HepG2 (cell line): Measurements from ENCODE around the gene ERCC5. TPM values are rescaled to one million over a fixed set of nuclear protein-coding genes. Genes with fewer than 3 reads are reported as not detected.

ENCODE experiments used
- ASH2L ChIP-seq: fragments of 300-600, 200-600 bp; sonication (generic); IDR thresholded peaks from 2 replicates; pipeline ENCODE4 v1.7.0; 2017; ENCODE audit warnings: low read depth, mild to moderate bottlenecking, moderate library complexity, mixed read lengths, low read length; ENCODE audit not compliant: insufficient read length
- ATF6 ChIP-seq: sonication (generic); formaldehyde crosslinking; conservative IDR thresholded peaks from 2 replicates; pipeline ENCODE4 v1.4.0; 2020; ENCODE audit warnings: missing genetic modification reagents
- ELF1 ChIP-seq: sonication (generic); formaldehyde crosslinking; IDR thresholded peaks from 2 replicates; pipeline ENCODE4 v1.4.0; 2020; ENCODE audit warnings: missing genetic modification reagents
- HOXA3 ChIP-seq: sonication (generic); formaldehyde crosslinking; IDR thresholded peaks from 2 replicates; pipeline ENCODE4 v1.5.0; 2020; ENCODE audit warnings: missing genetic modification reagents
- IKZF4 ChIP-seq: sonication (generic); formaldehyde crosslinking; IDR thresholded peaks from 2 replicates; pipeline ENCODE4 v1.5.1; 2020; ENCODE audit warnings: borderline replicate concordance, mild to moderate bottlenecking, low read depth, missing genetic modification reagents; ENCODE audit errors: not compliant biosample characterization
- KDM3A ChIP-seq: IDR thresholded peaks from 2 replicates; pipeline ENCODE4 v1.6.1; 2018; ENCODE audit warnings: low read depth, missing compliant biosample characterization
- MYC ChIP-seq: sonication (generic); formaldehyde crosslinking; IDR thresholded peaks from 2 replicates; pipeline ENCODE4 v1.9.0; 2021; ENCODE audit warnings: missing genetic modification reagents, borderline replicate concordance
- NONO ChIP-seq, 2 experiments: fragments of 450-650 bp in 1 of 2; sonication (generic) in 1 of 2; formaldehyde crosslinking in 1 of 2; IDR thresholded peaks in 1 of 2; conservative IDR thresholded peaks in 1 of 2; 2 replicates each; pipeline versions ENCODE4 v1.6.1 to v1.8.0; 2017 to 2022; ENCODE audit warnings: mild to moderate bottlenecking in 1 of 2, missing genetic modification reagents in 1 of 2, moderate library complexity in 1 of 2
- NR1H2 ChIP-seq: sonication (generic); formaldehyde crosslinking; IDR thresholded peaks from 2 replicates; pipeline ENCODE4 v1.8.1; 2022; ENCODE audit warnings: low read depth, missing genetic modification reagents, borderline replicate concordance
- NR2C2 ChIP-seq: sonication (generic); formaldehyde crosslinking; IDR thresholded peaks from 2 replicates; pipeline ENCODE4 v1.4.0; 2020; ENCODE audit warnings: missing genetic modification reagents, mild to moderate bottlenecking, moderate library complexity, borderline replicate concordance
- PAF1 ChIP-seq: IDR thresholded peaks from 2 replicates; pipeline ENCODE4 v1.6.1; 2016; ENCODE audit warnings: missing genetic modification reagents, missing compliant biosample characterization
- POGZ ChIP-seq: sonication (generic); formaldehyde crosslinking; IDR thresholded peaks from 2 replicates; pipeline ENCODE4 v1.4.0; 2020; ENCODE audit warnings: mild to moderate bottlenecking, missing genetic modification reagents
- SALL1 ChIP-seq: sonication (generic); formaldehyde crosslinking; IDR thresholded peaks from 2 replicates; pipeline ENCODE4 v1.8.0; 2022; ENCODE audit warnings: mild to moderate bottlenecking, missing genetic modification reagents
- SP1 ChIP-seq, 2 experiments: fragments of 450-650 bp in 1 of 2; sonication (generic) in 1 of 2; formaldehyde crosslinking in 1 of 2; IDR thresholded peaks; 2 replicates each; pipeline versions ENCODE4 v1.4.0 to v1.6.1; 2016 to 2020; ENCODE audit warnings: missing genetic modification reagents in 1 of 2
- ZBTB25 ChIP-seq: IDR thresholded peaks from 2 replicates; pipeline ENCODE4 v1.6.1; 2018; ENCODE audit warnings: missing genetic modification reagents
- ZBTB7B ChIP-seq: sonication (generic); formaldehyde crosslinking; IDR thresholded peaks from 2 replicates; pipeline ENCODE4 v1.4.0; 2020; ENCODE audit warnings: missing genetic modification reagents
- ZMAT3 ChIP-seq: sonication (generic); formaldehyde crosslinking; conservative IDR thresholded peaks from 2 replicates; pipeline ENCODE4 v1.7.0; 2021; ENCODE audit warnings: missing genetic modification reagents
- ZNF224 ChIP-seq: sonication (generic); formaldehyde crosslinking; IDR thresholded peaks from 2 replicates; pipeline ENCODE4 v1.5.0; 2020; ENCODE audit warnings: mild to moderate bottlenecking, missing genetic modification reagents
- ZNF44 ChIP-seq: sonication (generic); formaldehyde crosslinking; IDR thresholded peaks from 2 replicates; pipeline ENCODE4 v1.5.1; 2020; ENCODE audit warnings: mild to moderate bottlenecking, missing genetic modification reagents
- ZNF746 ChIP-seq: sonication (generic); formaldehyde crosslinking; IDR thresholded peaks from 2 replicates; pipeline ENCODE4 v1.8.0; 2022; ENCODE audit warnings: mild to moderate bottlenecking, missing genetic modification reagents
- ZZZ3 ChIP-seq: sonication (generic); formaldehyde crosslinking; IDR thresholded peaks from 2 replicates; pipeline ENCODE4 v1.4.0; 2020; ENCODE audit warnings: missing genetic modification reagents, mild to moderate bottlenecking, borderline replicate concordance
- polyA plus RNA-seq, 8 experiments: library from polyadenylated mRNA; depleted of rRNA in 3 of 8; stranded (reverse) in 7 of 8; unstranded in 1 of 8; fragments of >200 nt; fragmentation: Illumina TruSeq in 4 of 8; extraction: Trizol in 4 of 8; gene quantifications; 2 replicates each; pipeline versions ENCODE4 v1.2.1 to v1.2.3, GENCODE V29; 2011 to 2016; ENCODE audit warnings: low read depth in 4 of 8, missing spikeins in 1 of 8, mixed read lengths in 1 of 8; ENCODE audit not compliant: insufficient read depth in 1 of 8
- total RNA-seq, 5 experiments: library from RNA; depleted of rRNA; stranded (reverse); fragments of >200 nt; fragmentation: Illumina TruSeq; extraction: Trizol; gene quantifications; 2 replicates each; pipeline ENCODE4 v1.2.3, GENCODE V29; 2016; ENCODE audit warnings: low read depth in 1 of 5
- TF ChIP-seq, protein P1 (sequence below): sonication (generic); formaldehyde crosslinking; IDR thresholded peaks from 2 replicates; pipeline ENCODE4 v1.8.0; 2022; ENCODE audit warnings: mild to moderate bottlenecking, missing genetic modification reagents, moderate library complexity
- TF ChIP-seq, protein P2 (sequence below): sonication (generic); formaldehyde crosslinking; IDR thresholded peaks from 2 replicates; pipeline ENCODE4 v1.5.1; 2020; ENCODE audit warnings: missing genetic modification reagents, mild to moderate bottlenecking, borderline replicate concordance

The ERCC5 gene
- total and polyA plus RNA-seq, 2 of the 13 experiments (the other 11 are each of a cell fraction or from before 2014, with no cell fraction given) = 12.9 to 35.5 TPM

GRCh38 chr13:102800145-102801041 is 45.4 kb upstream of the ERCC5 start (continued):
- TF ChIP-seq POGZ (CRISPR knock-in tag) (no peak), ZNF746 (peak; percentile 60; the same call in 1 of the 2 replicates), SALL1 (CRISPR knock-in tag) (peak; percentile 85), ASH2L (peak; percentile 85), NONO (IDR thresholded peaks at IDR 0.05) (no peak), NONO (CRISPR knock-in tag; conservative IDR thresholded peaks at IDR 0.05) (0 out of 2 replicates have a peak, but pooled peaks have one; percentile 45), ZMAT3 (CRISPR knock-in tag) (0 out of 2 replicates have a peak, but pooled peaks have one; percentile 61), PAF1 (CRISPR knock-in tag) (no peak), KDM3A (CRISPR knock-in tag) (peak; percentile 4; the same call in 1 of the 2 replicates), ZNF44 (CRISPR knock-in tag) (no peak), HOXA3 (CRISPR knock-in tag) (peak; percentile 74), NR2C2 (CRISPR knock-in tag) (no peak), IKZF4 (CRISPR knock-in tag) (no peak), ATF6 (CRISPR knock-in tag) (no peak), SP1 (IDR thresholded peaks at IDR 0.05) (no peak), SP1 (CRISPR knock-in tag; IDR thresholded peaks at IDR 0.05) (no peak), ZZZ3 (CRISPR knock-in tag) (no peak), ZBTB7B (peak; percentile 82), ZNF224 (CRISPR knock-in tag) (no peak), NR1H2 (no peak), ELF1 (CRISPR knock-in tag) (peak; percentile 54), MYC (CRISPR knock-in tag) (peak; percentile 81; the same call in 1 of the 2 replicates), ZBTB25 (peak; percentile 39)
- TF ChIP-seq, protein P1, sequence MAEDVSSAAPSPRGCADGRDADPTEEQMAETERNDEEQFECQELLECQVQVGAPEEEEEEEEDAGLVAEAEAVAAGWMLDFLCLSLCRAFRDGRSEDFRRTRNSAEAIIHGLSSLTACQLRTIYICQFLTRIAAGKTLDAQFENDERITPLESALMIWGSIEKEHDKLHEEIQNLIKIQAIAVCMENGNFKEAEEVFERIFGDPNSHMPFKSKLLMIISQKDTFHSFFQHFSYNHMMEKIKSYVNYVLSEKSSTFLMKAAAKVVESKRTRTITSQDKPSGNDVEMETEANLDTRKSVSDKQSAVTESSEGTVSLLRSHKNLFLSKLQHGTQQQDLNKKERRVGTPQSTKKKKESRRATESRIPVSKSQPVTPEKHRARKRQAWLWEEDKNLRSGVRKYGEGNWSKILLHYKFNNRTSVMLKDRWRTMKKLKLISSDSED (CRISPR knock-in tag) = no peak; the same call in 1 of the 2 replicates
- TF ChIP-seq, protein P2, sequence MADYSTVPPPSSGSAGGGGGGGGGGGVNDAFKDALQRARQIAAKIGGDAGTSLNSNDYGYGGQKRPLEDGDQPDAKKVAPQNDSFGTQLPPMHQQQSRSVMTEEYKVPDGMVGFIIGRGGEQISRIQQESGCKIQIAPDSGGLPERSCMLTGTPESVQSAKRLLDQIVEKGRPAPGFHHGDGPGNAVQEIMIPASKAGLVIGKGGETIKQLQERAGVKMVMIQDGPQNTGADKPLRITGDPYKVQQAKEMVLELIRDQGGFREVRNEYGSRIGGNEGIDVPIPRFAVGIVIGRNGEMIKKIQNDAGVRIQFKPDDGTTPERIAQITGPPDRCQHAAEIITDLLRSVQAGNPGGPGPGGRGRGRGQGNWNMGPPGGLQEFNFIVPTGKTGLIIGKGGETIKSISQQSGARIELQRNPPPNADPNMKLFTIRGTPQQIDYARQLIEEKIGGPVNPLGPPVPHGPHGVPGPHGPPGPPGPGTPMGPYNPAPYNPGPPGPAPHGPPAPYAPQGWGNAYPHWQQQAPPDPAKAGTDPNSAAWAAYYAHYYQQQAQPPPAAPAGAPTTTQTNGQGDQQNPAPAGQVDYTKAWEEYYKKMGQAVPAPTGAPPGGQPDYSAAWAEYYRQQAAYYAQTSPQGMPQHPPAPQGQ = no peak
